Trophoblast cell (in vitro differentiated cells and primary cell): ENCODE data around the gene GRIN1.

ENCODE experiments used
- DNase-seq, 2 donors: peaks; one replicate each; pipeline ENCODE4 v3.0.0-alpha.2; 2016
- H2AFZ ChIP-seq: 2 replicates; pipeline ENCODE4 v1.6.1; 2013; ENCODE audit warnings: low read length, moderate library complexity, mild to moderate bottlenecking; ENCODE audit not compliant: insufficient read depth, poor library complexity
- H2AK5ac ChIP-seq: 2 replicates; pipeline ENCODE4 v1.6.1; 2013; ENCODE audit warnings: mild to moderate bottlenecking, low read length
- H2BK120ac ChIP-seq: 2 replicates; pipeline ENCODE4 v1.6.1; 2013; ENCODE audit warnings: low read length, mild to moderate bottlenecking, moderate library complexity; ENCODE audit not compliant: insufficient read depth, poor library complexity
- H2BK12ac ChIP-seq: 2 replicates; pipeline ENCODE4 v1.6.1; 2013; ENCODE audit warnings: mild to moderate bottlenecking, low read length, moderate library complexity
- H2BK5ac ChIP-seq: 2 replicates; pipeline ENCODE4 v1.6.1; 2013; ENCODE audit warnings: low read length, low read depth, moderate library complexity, mild to moderate bottlenecking; ENCODE audit not compliant: poor library complexity
- H3K14ac ChIP-seq: 2 replicates; pipeline ENCODE4 v1.6.1; 2013; ENCODE audit warnings: mild to moderate bottlenecking, low read length
- H3K18ac ChIP-seq: 2 replicates; pipeline ENCODE4 v1.6.1; 2013; ENCODE audit warnings: mild to moderate bottlenecking, low read length
- H3K23ac ChIP-seq: 2 replicates; pipeline ENCODE4 v1.6.1; 2013; ENCODE audit warnings: low read length
- H3K27ac ChIP-seq: 2 replicates; pipeline ENCODE4 v1.5.1; 2013; ENCODE audit warnings: low read depth, mild to moderate bottlenecking, inconsistent platforms, low read length, moderate library complexity
- H3K27me3 ChIP-seq: 2 replicates; pipeline ENCODE4 v1.6.1; 2013; ENCODE audit warnings: inconsistent platforms, mild to moderate bottlenecking, low read length, moderate library complexity; ENCODE audit not compliant: insufficient read depth
- H3K36me3 ChIP-seq, 2 experiments: 1 replicate in 1 of 2; 2 replicates in 1 of 2; pipeline ENCODE4 v1.6.1; 2013; ENCODE audit warnings: low read length in 2 of 2, mild to moderate bottlenecking in 2 of 2, moderate library complexity in 1 of 2; ENCODE audit not compliant: insufficient read depth in 2 of 2, control insufficient read depth in 1 of 2
- H3K4ac ChIP-seq: 2 replicates; pipeline ENCODE4 v1.6.1; 2013; ENCODE audit warnings: low read depth, mild to moderate bottlenecking, low read length, moderate library complexity
- H3K4me1 ChIP-seq, 2 experiments: 1 replicate in 1 of 2; 2 replicates in 1 of 2; pipeline ENCODE4 v1.6.1; 2013; ENCODE audit warnings: low read length in 2 of 2, mild to moderate bottlenecking in 2 of 2, moderate library complexity in 1 of 2; ENCODE audit not compliant: insufficient read depth in 2 of 2, control insufficient read depth in 1 of 2
- H3K4me2 ChIP-seq: 2 replicates; pipeline ENCODE4 v1.6.1; 2013; ENCODE audit warnings: inconsistent platforms, mild to moderate bottlenecking, low read length, moderate library complexity
- H3K4me3 ChIP-seq: 2 replicates; pipeline ENCODE4 v1.5.1; 2013; ENCODE audit warnings: mild to moderate bottlenecking, low read depth, low read length, inconsistent platforms
- H3K79me1 ChIP-seq: one replicate; pipeline ENCODE4 v1.6.1; 2013; ENCODE audit warnings: low read length
- H3K79me2 ChIP-seq: 2 replicates; pipeline ENCODE4 v1.6.1; 2013; ENCODE audit warnings: low read length, mild to moderate bottlenecking; ENCODE audit not compliant: control insufficient read depth, insufficient read depth, poor library complexity
- H3K9ac ChIP-seq: 2 replicates; pipeline ENCODE4 v1.6.1; 2013; ENCODE audit warnings: mild to moderate bottlenecking, low read length
- H3K9me3 ChIP-seq: 2 replicates; pipeline ENCODE4 v1.6.1; 2013; ENCODE audit warnings: low read depth, mild to moderate bottlenecking, control low read depth, inconsistent platforms, low read length; ENCODE audit not compliant: insufficient read depth
- H4K12ac ChIP-seq: 2 replicates; pipeline ENCODE4 v1.6.1; 2013; ENCODE audit warnings: low read depth, mild to moderate bottlenecking, low read length, moderate library complexity
- H4K8ac ChIP-seq: 2 replicates; pipeline ENCODE4 v1.6.1; 2013; ENCODE audit warnings: low read depth, mild to moderate bottlenecking, low read length, moderate library complexity
- H4K91ac ChIP-seq: one replicate; pipeline ENCODE4 v1.6.1; 2013; ENCODE audit warnings: low read depth, mild to moderate bottlenecking, low read length, moderate library complexity
- WGBS: extraction: QIAGEN DNeasy Blood & Tissue Kit; methylation state at CpG from one replicate; pipeline ENCODE4 v1.1.7; 2013; ENCODE audit warnings: missing lambda C conversion rate; ENCODE audit not compliant: insufficient read length, insufficient coverage; ENCODE audit errors: extremely low coverage; 5-methylcytosine and 5-hydroxymethylcytosine counted together

Gene GRIN1

DNA sequence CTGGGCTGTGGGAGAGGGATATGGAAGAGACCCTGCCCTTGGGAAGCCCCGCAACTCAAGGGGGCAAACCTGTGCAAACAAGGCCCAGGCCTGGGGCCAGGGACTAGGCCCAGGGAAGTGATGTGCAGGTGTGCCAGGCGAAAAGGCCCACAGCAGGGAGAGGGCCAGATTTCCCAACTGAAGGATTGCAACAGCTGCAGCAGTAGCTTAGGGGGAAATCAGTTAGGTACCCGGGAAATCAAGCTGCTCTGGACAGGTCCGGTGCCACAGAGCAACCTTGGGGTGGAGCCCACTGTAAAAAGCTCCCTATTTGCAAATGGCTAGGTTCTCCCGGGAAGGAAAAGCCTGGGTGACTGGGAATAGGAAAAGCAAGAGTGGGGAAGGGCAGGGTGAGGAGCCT lies 10.4 kb downstream of the GRIN1 start:
- H3K9me3 ChIP-seq, result peaks cover 20% of the 10 kb centered on the region
- no peak overlapping the region for H3K9ac ChIP-seq
- no peak overlapping the region for H3K14ac ChIP-seq
- no peak overlapping the region for H4K12ac ChIP-seq
- no peak overlapping the region for H3K18ac ChIP-seq
- H3K4me2 ChIP-seq, result no peak overlapping the region
- no peak overlapping the region for H3K27ac ChIP-seq
- no peak overlapping the region for H2BK5ac ChIP-seq
- H2BK120ac ChIP-seq, result no peak overlapping the region
- H3K4me3 ChIP-seq, result no peak overlapping the region
- no peak overlapping the region for H4K91ac ChIP-seq
- H3K36me3 ChIP-seq, result no peaks in the 10 kb centered on the region
- H3K79me2 ChIP-seq, result no peaks in the 10 kb centered on the region
- H3K27me3 ChIP-seq, result no peaks in the 10 kb centered on the region
- H4K8ac ChIP-seq, result no peak overlapping the region
- no peaks in the 10 kb centered on the region for H3K79me1 ChIP-seq
- H2BK12ac ChIP-seq, result no peak overlapping the region
- no peak for DNase-seq
- no peak overlapping the region for H3K4ac ChIP-seq
- H2AK5ac ChIP-seq, result no peak overlapping the region
- WGBS, result no CpG with 5 or more reads among the region's 5 CpGs
- H3K4me1 ChIP-seq, result no peaks in the 10 kb centered on the region
- no peak overlapping the region for H2AFZ ChIP-seq
- H3K23ac ChIP-seq, result no peak overlapping the region

DNA sequence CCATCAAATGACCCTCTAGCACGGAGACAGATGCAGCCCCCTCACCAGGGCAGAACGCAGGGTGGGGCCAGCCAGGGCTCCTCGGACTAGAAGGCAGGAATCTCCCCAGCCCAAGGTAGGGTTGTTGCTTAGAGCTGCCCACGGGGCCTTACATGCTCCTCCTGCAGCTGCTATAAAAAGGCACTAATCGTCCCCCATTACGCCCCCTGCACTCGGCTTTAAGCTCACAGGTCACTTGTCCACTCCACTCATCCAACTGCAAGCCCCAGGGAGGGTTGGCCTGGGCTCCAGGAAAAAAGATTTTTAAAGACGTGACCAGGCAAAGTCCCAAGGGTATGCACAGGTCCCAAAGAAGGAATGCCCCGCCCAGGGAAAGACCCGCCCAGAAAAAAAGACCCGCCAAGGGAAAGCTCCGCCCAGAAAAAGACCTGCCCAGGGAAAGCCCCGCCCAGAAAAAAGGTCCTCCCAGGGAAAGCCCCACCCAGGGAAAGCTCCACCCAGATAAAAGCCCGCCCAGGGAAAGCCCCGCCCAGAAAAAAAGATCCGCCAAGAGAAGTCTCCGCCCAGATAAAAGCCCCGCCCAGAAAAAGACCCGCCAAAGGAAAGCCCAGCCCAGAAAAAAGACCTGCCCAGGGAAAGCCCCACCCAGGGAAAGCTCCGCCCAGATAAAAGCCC lies 11.1 kb downstream of the GRIN1 start:
- Histone ChIP-seq H4K8ac (no peak overlapping the region), H3K79me2 (no peaks in the 10 kb centered on the region)

DNA sequence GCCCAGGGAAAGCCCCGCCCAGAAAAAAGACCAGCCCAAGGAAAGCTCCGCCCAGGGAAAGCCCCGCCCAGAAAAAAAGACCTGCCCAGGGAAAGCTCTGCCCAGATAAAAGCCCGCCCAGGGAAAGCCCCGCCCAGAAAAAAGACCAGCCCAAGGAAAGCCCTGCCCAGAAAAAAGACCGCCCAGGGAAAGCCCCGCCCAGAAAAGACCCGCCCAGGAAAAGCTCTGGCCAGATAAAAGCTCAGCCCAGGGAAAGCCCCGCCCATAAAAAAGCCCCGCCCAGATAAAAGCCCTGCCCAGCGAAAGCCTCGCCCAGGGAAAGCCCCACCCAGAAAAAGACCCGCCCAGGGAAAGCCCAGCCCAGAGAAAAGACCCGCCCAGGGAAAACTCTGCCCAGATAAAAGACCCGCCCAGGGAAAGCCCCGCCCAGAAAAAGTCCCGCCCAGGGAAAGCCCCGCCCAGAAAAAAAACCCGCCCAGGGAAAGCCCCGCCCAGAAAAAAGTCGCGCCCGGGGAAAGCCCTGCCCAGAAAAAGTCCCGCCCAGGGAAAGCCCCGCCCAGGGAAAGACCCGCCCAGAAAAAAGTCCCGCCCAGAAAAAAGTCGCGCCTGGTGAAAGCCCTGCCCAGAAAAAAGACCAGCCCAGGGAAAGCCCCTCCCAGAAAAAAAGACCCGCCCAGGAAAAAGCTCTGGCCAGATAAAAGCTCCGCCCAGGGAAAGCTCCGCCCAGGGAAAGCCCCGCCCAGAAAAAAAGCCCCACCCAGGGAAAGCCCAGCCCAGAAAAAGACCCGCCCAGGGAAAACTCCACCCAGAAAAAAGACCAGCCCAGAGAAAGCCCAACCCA lies 11.9 kb downstream of the GRIN1 start:
- Histone ChIP-seq H3K27ac (no peak overlapping the region), H3K9me3 (peaks cover 20% of the 10 kb centered on the region), H3K4me3 (no peak overlapping the region), H2BK12ac (no peak overlapping the region), H2AFZ (no peak overlapping the region), H3K4ac (no peak overlapping the region), H3K23ac (no peak overlapping the region), H3K4me2 (no peak overlapping the region), H2BK5ac (no peak overlapping the region), H3K18ac (no peak overlapping the region), H3K9ac (no peak overlapping the region), H4K91ac (no peak overlapping the region), H3K79me2 (no peaks in the 10 kb centered on the region), H2AK5ac (no peak overlapping the region), H3K14ac (no peak overlapping the region), H4K12ac (no peak overlapping the region), H3K27me3 (no peaks in the 10 kb centered on the region), H3K79me1 (no peaks in the 10 kb centered on the region), H4K8ac (no peak overlapping the region), H3K4me1 (no peaks in the 10 kb centered on the region), H3K36me3 (no peaks in the 10 kb centered on the region), H2BK120ac (no peak overlapping the region)
- peak; percentile 21 to 44 for DNase-seq
- WGBS, result no CpG with 5 or more reads among the region's 34 CpGs

More for the DNA sequence above, 11.1 kb downstream of the GRIN1 start:
- H4K12ac ChIP-seq, result no peak overlapping the region
- H3K23ac ChIP-seq, result no peak overlapping the region
- H3K27ac ChIP-seq, result no peak overlapping the region
- DNase-seq, result no peak
- no peaks in the 10 kb centered on the region for H3K79me1 ChIP-seq
- H3K36me3 ChIP-seq, result no peaks in the 10 kb centered on the region
- no peak overlapping the region for H3K4me3 ChIP-seq
- H3K14ac ChIP-seq, result no peak overlapping the region
- peaks cover 20% of the 10 kb centered on the region for H3K9me3 ChIP-seq
- H3K9ac ChIP-seq, result no peak overlapping the region
- no peak overlapping the region for H2AFZ ChIP-seq
- H2BK12ac ChIP-seq, result no peak overlapping the region
- H3K18ac ChIP-seq, result no peak overlapping the region
- no peak overlapping the region for H3K4ac ChIP-seq
- H2BK5ac ChIP-seq, result no peak overlapping the region
- no peaks in the 10 kb centered on the region for H3K4me1 ChIP-seq
- H3K27me3 ChIP-seq, result no peaks in the 10 kb centered on the region
- no peak overlapping the region for H2AK5ac ChIP-seq
- H4K91ac ChIP-seq, result no peak overlapping the region
- H3K4me2 ChIP-seq, result no peak overlapping the region
- no peak overlapping the region for H2BK120ac ChIP-seq
- WGBS, result no CpG with 5 or more reads among the region's 20 CpGs

DNA sequence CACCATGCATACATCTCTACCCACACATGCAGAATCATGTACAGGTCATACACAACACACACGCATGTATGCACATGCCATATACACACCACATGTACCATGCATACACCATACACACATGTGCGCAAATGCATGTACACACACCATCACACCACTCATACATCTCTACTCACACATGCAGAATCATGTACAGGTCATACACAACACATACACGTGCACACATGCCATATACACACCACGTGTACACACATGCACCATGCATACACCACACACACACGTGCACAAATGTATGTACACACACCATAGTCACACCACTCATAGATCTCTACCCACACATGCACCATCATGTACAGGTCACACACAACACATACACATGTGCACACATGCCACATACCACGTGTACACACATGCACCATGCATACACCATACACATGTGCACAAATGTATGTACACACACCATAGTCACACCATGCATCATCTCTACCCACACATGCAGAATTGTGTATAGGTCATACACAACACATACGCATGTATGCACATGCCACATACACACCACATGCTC lies 14.0 kb downstream of the GRIN1 start:
- H3K4me2 ChIP-seq, result no peak overlapping the region
- H3K79me1 ChIP-seq, result no peaks in the 10 kb centered on the region
- H2AK5ac ChIP-seq, result no peak overlapping the region
- no peak overlapping the region for H3K9ac ChIP-seq
- no peaks in the 10 kb centered on the region for H3K79me2 ChIP-seq
- H3K4me3 ChIP-seq, result peak overlapping the region; percentile 5
- DNase-seq, result no peak
- H2BK12ac ChIP-seq, result no peak overlapping the region
- peak overlapping the region; percentile 1 for H3K23ac ChIP-seq
- H4K12ac ChIP-seq, result no peak overlapping the region
- no peak overlapping the region for H4K91ac ChIP-seq
- WGBS, result no CpG with 5 or more reads among the region's 7 CpGs
- H3K4me1 ChIP-seq, result no peaks in the 10 kb centered on the region
- peaks cover 29% of the 10 kb centered on the region for H3K9me3 ChIP-seq
- H3K18ac ChIP-seq, result no peak overlapping the region
- H2AFZ ChIP-seq, result no peak overlapping the region
- no peak overlapping the region for H2BK120ac ChIP-seq
- H3K27me3 ChIP-seq, result peaks cover 17% of the 10 kb centered on the region
- no peaks in the 10 kb centered on the region for H3K36me3 ChIP-seq
- no peak overlapping the region for H3K4ac ChIP-seq
- H2BK5ac ChIP-seq, result no peak overlapping the region
- H3K27ac ChIP-seq, result no peak overlapping the region
- no peak overlapping the region for H4K8ac ChIP-seq
- no peak overlapping the region for H3K14ac ChIP-seq
